ENCODE measurements around the gene LARGE1.

LARGE1 gene

GRCh38 chr22:33792832-33793231 is 127.4 kb downstream of the LARGE1 start:
- no CpG with 5 or more reads among the region's 7 CpGs for WGBS (ENCODE audit: extremely low coverage, insufficient coverage, insufficient read length)
- H3K4me1 ChIP-seq (ENCODE audit: control insufficient read depth in 1 of 2, insufficient read depth in 2 of 2, low read length in 2 of 2) = no peaks in the 10 kb centered on the region
- H3K23ac ChIP-seq (ENCODE audit: low read length) = no peak overlapping the region
- no peak overlapping the region for H3K18ac ChIP-seq (ENCODE audit: low read length)
- H4K12ac ChIP-seq (ENCODE audit: low read depth, low read length) = no peak overlapping the region
- H3K14ac ChIP-seq (ENCODE audit: low read length) = no peak overlapping the region
- H3K4me2 ChIP-seq (ENCODE audit: low read length) = no peak overlapping the region
- H2BK5ac ChIP-seq (ENCODE audit: low read depth, low read length, poor library complexity) = no peak overlapping the region
- H2AK5ac ChIP-seq (ENCODE audit: low read length) = no peak overlapping the region
- DNase-seq = no peak
- H2AFZ ChIP-seq (ENCODE audit: insufficient read depth, low read length, poor library complexity) = no peak overlapping the region
- H3K36me3 ChIP-seq (ENCODE audit: control insufficient read depth in 1 of 2, insufficient read depth in 2 of 2, low read length in 2 of 2) = peaks cover 2 to 5% of the 10 kb centered on the region in 2 experiments
- no peak overlapping the region for H3K9ac ChIP-seq (ENCODE audit: low read length)
- H3K79me2 ChIP-seq (ENCODE audit: control insufficient read depth, insufficient read depth, low read length, poor library complexity) = no peaks in the 10 kb centered on the region
- no peak overlapping the region for H3K4ac ChIP-seq (ENCODE audit: low read depth, low read length)
- no peaks in the 10 kb centered on the region for H3K27me3 ChIP-seq (ENCODE audit: insufficient read depth, low read length)
- H3K79me1 ChIP-seq (ENCODE audit: low read length) = no peaks in the 10 kb centered on the region
- no peak overlapping the region for H3K4me3 ChIP-seq (ENCODE audit: low read depth, low read length)
- H2BK12ac ChIP-seq (ENCODE audit: low read length) = no peak overlapping the region
- H3K9me3 ChIP-seq (ENCODE audit: insufficient read depth, low read depth, low read length) = peaks cover 7% of the 10 kb centered on the region
- no peak overlapping the region for H2BK120ac ChIP-seq (ENCODE audit: insufficient read depth, low read length, poor library complexity)
- H4K91ac ChIP-seq (ENCODE audit: low read depth, low read length) = no peak overlapping the region
- H3K27ac ChIP-seq (ENCODE audit: low read depth, low read length) = no peak overlapping the region
- no peak overlapping the region for H4K8ac ChIP-seq (ENCODE audit: low read depth, low read length)

- H2AFZ ChIP-seq (ENCODE audit: insufficient read depth, low read length, poor library complexity) = no peak overlapping the region
- H3K27me3 ChIP-seq (ENCODE audit: insufficient read depth, low read length) = no peaks in the 10 kb centered on the region
- no peak overlapping the region for H2BK5ac ChIP-seq (ENCODE audit: low read depth, low read length, poor library complexity)
- no peak overlapping the region for H3K23ac ChIP-seq (ENCODE audit: low read length)
- no peak overlapping the region for H2BK120ac ChIP-seq (ENCODE audit: insufficient read depth, low read length, poor library complexity)
- H2BK12ac ChIP-seq (ENCODE audit: low read length) = no peak overlapping the region
- no peak overlapping the region for H4K91ac ChIP-seq (ENCODE audit: low read depth, low read length)
- H3K79me2 ChIP-seq (ENCODE audit: control insufficient read depth, insufficient read depth, low read length, poor library complexity) = no peaks in the 10 kb centered on the region
- H3K36me3 ChIP-seq (ENCODE audit: control insufficient read depth in 1 of 2, insufficient read depth in 2 of 2, low read length in 2 of 2) = peaks cover 2 to 5% of the 10 kb centered on the region in 2 experiments
- no peak overlapping the region for H3K4me3 ChIP-seq (ENCODE audit: low read depth, low read length)
- no peak overlapping the region for H2AK5ac ChIP-seq (ENCODE audit: low read length)
- no peak overlapping the region for H4K12ac ChIP-seq (ENCODE audit: low read depth, low read length)
- H3K9ac ChIP-seq (ENCODE audit: low read length) = no peak overlapping the region
- H3K4ac ChIP-seq (ENCODE audit: low read depth, low read length) = no peak overlapping the region
- H3K18ac ChIP-seq (ENCODE audit: low read length) = no peak overlapping the region
- H4K8ac ChIP-seq (ENCODE audit: low read depth, low read length) = no peak overlapping the region
- H3K14ac ChIP-seq (ENCODE audit: low read length) = no peak overlapping the region
- no CpG with 5 or more reads among the region's 4 CpGs for WGBS (ENCODE audit: extremely low coverage, insufficient coverage, insufficient read length)
- peaks cover 7% of the 10 kb centered on the region for H3K9me3 ChIP-seq (ENCODE audit: insufficient read depth, low read depth, low read length)
- no peak for DNase-seq
- peaks cover 0 to 4% of the 10 kb centered on the region in 2 experiments for H3K4me1 ChIP-seq (ENCODE audit: control insufficient read depth in 1 of 2, insufficient read depth in 2 of 2, low read length in 2 of 2)
- H3K27ac ChIP-seq (ENCODE audit: low read depth, low read length) = no peak overlapping the region
- H3K4me2 ChIP-seq (ENCODE audit: low read length) = no peak overlapping the region
- H3K79me1 ChIP-seq (ENCODE audit: low read length) = no peaks in the 10 kb centered on the region
These were observed 130.5 kb downstream of the LARGE1 start for GRCh38 chr22:33789690-33790253.

GRCh38 chr22:33788927-33789326 is 131.3 kb downstream of the LARGE1 start:
- no peak overlapping the region for H2BK120ac ChIP-seq (ENCODE audit: insufficient read depth, low read length, poor library complexity)
- H3K9me3 ChIP-seq (ENCODE audit: insufficient read depth, low read depth, low read length) = peaks cover 7% of the 10 kb centered on the region
- no peaks in the 10 kb centered on the region for H3K79me1 ChIP-seq (ENCODE audit: low read length)
- no peaks in the 10 kb centered on the region for H3K79me2 ChIP-seq (ENCODE audit: control insufficient read depth, insufficient read depth, low read length, poor library complexity)
- no peak overlapping the region for H2AK5ac ChIP-seq (ENCODE audit: low read length)
- no peak overlapping the region for H2BK5ac ChIP-seq (ENCODE audit: low read depth, low read length, poor library complexity)
- no peak overlapping the region for H4K8ac ChIP-seq (ENCODE audit: low read depth, low read length)
- no peak overlapping the region for H3K14ac ChIP-seq (ENCODE audit: low read length)
- peaks cover 0 to 4% of the 10 kb centered on the region in 2 experiments for H3K4me1 ChIP-seq (ENCODE audit: control insufficient read depth in 1 of 2, insufficient read depth in 2 of 2, low read length in 2 of 2)
- no peak overlapping the region for H3K4me3 ChIP-seq (ENCODE audit: low read depth, low read length)
- no peak overlapping the region for H3K4me2 ChIP-seq (ENCODE audit: low read length)
- no peak overlapping the region for H3K9ac ChIP-seq (ENCODE audit: low read length)
- H3K36me3 ChIP-seq (ENCODE audit: control insufficient read depth in 1 of 2, insufficient read depth in 2 of 2, low read length in 2 of 2) = peaks cover 2 to 5% of the 10 kb centered on the region in 2 experiments
- no peak overlapping the region for H4K12ac ChIP-seq (ENCODE audit: low read depth, low read length)
- no peak overlapping the region for H3K18ac ChIP-seq (ENCODE audit: low read length)
- no peaks in the 10 kb centered on the region for H3K27me3 ChIP-seq (ENCODE audit: insufficient read depth, low read length)
- no peak overlapping the region for H3K4ac ChIP-seq (ENCODE audit: low read depth, low read length)
- H2BK12ac ChIP-seq (ENCODE audit: low read length) = no peak overlapping the region
- WGBS (ENCODE audit: extremely low coverage, insufficient coverage, insufficient read length) = no CpG with 5 or more reads among the region's 3 CpGs
- H4K91ac ChIP-seq (ENCODE audit: low read depth, low read length) = no peak overlapping the region
- no peak for DNase-seq
- H3K23ac ChIP-seq (ENCODE audit: low read length) = no peak overlapping the region
- H3K27ac ChIP-seq (ENCODE audit: low read depth, low read length) = no peak overlapping the region
- no peak overlapping the region for H2AFZ ChIP-seq (ENCODE audit: insufficient read depth, low read length, poor library complexity)

- Histone ChIP-seq H3K18ac (ENCODE audit: low read length) (no peak overlapping the region), H2BK120ac (ENCODE audit: insufficient read depth, low read length, poor library complexity) (no peak overlapping the region), H3K14ac (ENCODE audit: low read length) (no peak overlapping the region), H3K27me3 (ENCODE audit: insufficient read depth, low read length) (no peaks in the 10 kb centered on the region), H4K12ac (ENCODE audit: low read depth, low read length) (no peak overlapping the region), H4K8ac (ENCODE audit: low read depth, low read length) (no peak overlapping the region), H3K9ac (ENCODE audit: low read length) (no peak overlapping the region), H3K4me1 (ENCODE audit: control insufficient read depth in 1 of 2, insufficient read depth in 2 of 2, low read length in 2 of 2) (peaks cover 0 to 4% of the 10 kb centered on the region in 2 experiments), H2BK12ac (ENCODE audit: low read length) (no peak overlapping the region), H2AFZ (ENCODE audit: insufficient read depth, low read length, poor library complexity) (no peak overlapping the region), H3K4me3 (ENCODE audit: low read depth, low read length) (no peak overlapping the region), H3K27ac (ENCODE audit: low read depth, low read length) (no peak overlapping the region), H3K36me3 (ENCODE audit: control insufficient read depth in 1 of 2, insufficient read depth in 2 of 2, low read length in 2 of 2) (peaks cover 2 to 5% of the 10 kb centered on the region in 2 experiments), H3K9me3 (ENCODE audit: insufficient read depth, low read depth, low read length) (peaks cover 7% of the 10 kb centered on the region), H3K4ac (ENCODE audit: low read depth, low read length) (no peak overlapping the region), H3K23ac (ENCODE audit: low read length) (no peak overlapping the region), H2BK5ac (ENCODE audit: low read depth, low read length, poor library complexity) (no peak overlapping the region), H3K4me2 (ENCODE audit: low read length) (no peak overlapping the region), H2AK5ac (ENCODE audit: low read length) (no peak overlapping the region), H3K79me1 (ENCODE audit: low read length) (no peaks in the 10 kb centered on the region), H3K79me2 (ENCODE audit: control insufficient read depth, insufficient read depth, low read length, poor library complexity) (no peaks in the 10 kb centered on the region), H4K91ac (ENCODE audit: low read depth, low read length) (no peak overlapping the region)
- DNase-seq = no peak
- WGBS (ENCODE audit: extremely low coverage, insufficient coverage, insufficient read length) = no CpG with 5 or more reads among the region's 4 CpGs
These were observed 132.4 kb downstream of the LARGE1 start for GRCh38 chr22:33787645-33788456.
